Ovary (tissue), 3 donors: Measurements from ENCODE around the gene PLLP.

ENCODE experiments used
- EP300 ChIP-seq: sonication (generic); formaldehyde crosslinking; IDR thresholded peaks from one replicate; pipeline ENCODE4 v1.6.1; 2017; ENCODE audit warnings: antibody characterized with exemption
- TF ChIP-seq, protein P1 (sequence below), 3 donors: fragments of 450-650 bp in 2 of 3; fragments of 200-600 bp in 1 of 3; IDR thresholded peaks; one replicate each; pipeline versions ENCODE4 v1.5.1 to v1.8.0; 2016 to 2022; ENCODE audit warnings: antibody characterized with exemption in 3 of 3, mild to moderate bottlenecking in 1 of 3
- donor health status: DM: no; HTN: no; CAD: no.

DNA sequence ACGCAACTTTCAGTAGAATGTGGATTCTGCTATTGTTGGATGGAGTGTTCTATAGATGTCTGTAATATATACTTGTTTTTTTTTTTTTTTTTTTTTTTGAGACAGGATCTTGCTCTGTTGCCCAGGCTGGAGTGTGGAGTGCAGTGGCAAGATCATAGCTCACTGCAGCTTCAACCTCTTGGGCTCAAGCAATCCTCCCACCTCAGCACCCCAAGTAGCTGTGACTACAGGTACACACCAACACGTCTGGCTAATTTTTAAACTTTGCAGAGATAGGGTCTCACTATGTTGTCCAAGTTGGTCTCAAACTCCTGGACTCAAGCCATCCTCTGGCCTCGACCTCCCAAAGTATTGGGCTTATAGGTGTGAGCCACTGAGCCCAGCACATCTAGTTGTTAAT lies 46.9 kb upstream of the PLLP start:
- TF ChIP-seq, protein P1, sequence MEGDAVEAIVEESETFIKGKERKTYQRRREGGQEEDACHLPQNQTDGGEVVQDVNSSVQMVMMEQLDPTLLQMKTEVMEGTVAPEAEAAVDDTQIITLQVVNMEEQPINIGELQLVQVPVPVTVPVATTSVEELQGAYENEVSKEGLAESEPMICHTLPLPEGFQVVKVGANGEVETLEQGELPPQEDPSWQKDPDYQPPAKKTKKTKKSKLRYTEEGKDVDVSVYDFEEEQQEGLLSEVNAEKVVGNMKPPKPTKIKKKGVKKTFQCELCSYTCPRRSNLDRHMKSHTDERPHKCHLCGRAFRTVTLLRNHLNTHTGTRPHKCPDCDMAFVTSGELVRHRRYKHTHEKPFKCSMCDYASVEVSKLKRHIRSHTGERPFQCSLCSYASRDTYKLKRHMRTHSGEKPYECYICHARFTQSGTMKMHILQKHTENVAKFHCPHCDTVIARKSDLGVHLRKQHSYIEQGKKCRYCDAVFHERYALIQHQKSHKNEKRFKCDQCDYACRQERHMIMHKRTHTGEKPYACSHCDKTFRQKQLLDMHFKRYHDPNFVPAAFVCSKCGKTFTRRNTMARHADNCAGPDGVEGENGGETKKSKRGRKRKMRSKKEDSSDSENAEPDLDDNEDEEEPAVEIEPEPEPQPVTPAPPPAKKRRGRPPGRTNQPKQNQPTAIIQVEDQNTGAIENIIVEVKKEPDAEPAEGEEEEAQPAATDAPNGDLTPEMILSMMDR (IDR thresholded peaks at IDR 0.05) = no peak
- TF ChIP-seq EP300 = no peak
